Measurements from ENCODE around the gene KCNH8.

GRCh38 chr3:19543212-19543841 lies 395.0 kb downstream of the KCNH8 start:
- TF ChIP-seq GATA3 (IDR thresholded peaks at IDR 0.05; ENCODE audit: low read depth, low read length) (no peak), GATA2 (IDR thresholded peaks at IDR 0.05; ENCODE audit: low read depth, low read length) (no peak)

Data from SH-SY5Y (cell line).